Left ventricle myocardium inferior (tissue), 1 donor: ENCODE data around the gene GIGYF1. TPM values are rescaled to one million over a fixed set of nuclear protein-coding genes. Genes with fewer than 3 reads are reported as not detected.
"Not testable (repeated sequence)": the region's sequence is repeated elsewhere in the genome, so short reads cannot be mapped to it uniquely, and the experiment has no call there.

Experiments
- DNase-seq: peaks from one replicate; pipeline ENCODE4 v3.0.0-alpha.2; 2020
- H3K27ac ChIP-seq: fragments of 200-600 bp; replicated peaks from 2 replicates; pipeline ENCODE4 v1.8.0; 2021
- H3K27me3 ChIP-seq: fragments of 200-600 bp; 2 replicates; pipeline ENCODE4 v1.8.0; 2021; ENCODE audit warnings: low read depth
- H3K36me3 ChIP-seq: fragments of 200-600 bp; 2 replicates; pipeline ENCODE4 v1.8.0; 2021
- H3K4me1 ChIP-seq: fragments of 200-600 bp; 2 replicates; pipeline ENCODE4 v1.8.0; 2021
- H3K4me3 ChIP-seq: fragments of 200-600 bp; 2 replicates; pipeline ENCODE4 v1.8.0; 2021; ENCODE audit warnings: mild to moderate bottlenecking, moderate library complexity
- H3K9me3 ChIP-seq: fragments of 200-600 bp; replicated peaks from 2 replicates; pipeline ENCODE4 v1.8.0; 2021
- intact Hi-C: fragments of 100-400 bp; cut with micrococcal nuclease; formaldehyde crosslinking; loops from one replicate; pipeline ENCODE4 v1.11.0; 2022
- total RNA-seq: library from RNA; stranded (reverse); fragmentation: NEBNext Ultra II Directional; extraction: Animal tissue kit (Norgen Biotek cat#: 25700); gene quantifications from one replicate; pipeline ENCODE4 v1.2.1, GENCODE V29; 2021
- TF ChIP-seq, protein P1 (sequence below): fragments of 200-600 bp; IDR thresholded peaks from 2 replicates; pipeline ENCODE4 v1.8.0; 2021; ENCODE audit warnings: antibody characterized with exemption, mild to moderate bottlenecking, borderline replicate concordance
- donor health status: DM: no; HTN: yes; CAD: no; lungs with severe emphysema.

GIGYF1 gene
- total RNA-seq, 1 donor from 2014 or later, result 24.5 TPM

DNA sequence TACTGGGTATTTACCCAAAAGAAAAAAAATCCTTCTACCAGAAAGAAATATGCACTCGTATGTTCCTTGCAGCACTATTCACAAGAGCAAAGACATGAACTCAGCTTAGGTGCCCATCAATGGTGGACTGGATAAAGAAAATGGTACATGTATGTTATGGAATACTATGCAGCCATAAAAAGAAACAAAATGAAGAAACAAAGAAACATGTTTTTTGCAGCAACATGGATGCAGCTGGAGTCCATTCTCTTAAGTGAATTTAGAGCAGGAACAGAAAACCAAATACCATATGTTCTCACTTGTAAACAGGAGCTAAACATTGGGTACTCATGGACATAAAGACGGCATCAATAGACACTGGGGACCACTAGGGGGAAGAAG is 26.0 kb downstream of the GIGYF1 start:
- Histone ChIP-seq H3K4me1 (peaks cover 3% of the 10 kb centered on the region), H3K9me3 (no peaks in the 10 kb centered on the region), H3K27ac (no peak overlapping the region), H3K27me3 (no peaks in the 10 kb centered on the region), H3K4me3 (no peak overlapping the region), H3K36me3 (no peaks in the 10 kb centered on the region)
- intact Hi-C loops, result no loop called here
- TF ChIP-seq, protein P1, sequence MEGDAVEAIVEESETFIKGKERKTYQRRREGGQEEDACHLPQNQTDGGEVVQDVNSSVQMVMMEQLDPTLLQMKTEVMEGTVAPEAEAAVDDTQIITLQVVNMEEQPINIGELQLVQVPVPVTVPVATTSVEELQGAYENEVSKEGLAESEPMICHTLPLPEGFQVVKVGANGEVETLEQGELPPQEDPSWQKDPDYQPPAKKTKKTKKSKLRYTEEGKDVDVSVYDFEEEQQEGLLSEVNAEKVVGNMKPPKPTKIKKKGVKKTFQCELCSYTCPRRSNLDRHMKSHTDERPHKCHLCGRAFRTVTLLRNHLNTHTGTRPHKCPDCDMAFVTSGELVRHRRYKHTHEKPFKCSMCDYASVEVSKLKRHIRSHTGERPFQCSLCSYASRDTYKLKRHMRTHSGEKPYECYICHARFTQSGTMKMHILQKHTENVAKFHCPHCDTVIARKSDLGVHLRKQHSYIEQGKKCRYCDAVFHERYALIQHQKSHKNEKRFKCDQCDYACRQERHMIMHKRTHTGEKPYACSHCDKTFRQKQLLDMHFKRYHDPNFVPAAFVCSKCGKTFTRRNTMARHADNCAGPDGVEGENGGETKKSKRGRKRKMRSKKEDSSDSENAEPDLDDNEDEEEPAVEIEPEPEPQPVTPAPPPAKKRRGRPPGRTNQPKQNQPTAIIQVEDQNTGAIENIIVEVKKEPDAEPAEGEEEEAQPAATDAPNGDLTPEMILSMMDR, result no peak
- no peak for DNase-seq

DNA sequence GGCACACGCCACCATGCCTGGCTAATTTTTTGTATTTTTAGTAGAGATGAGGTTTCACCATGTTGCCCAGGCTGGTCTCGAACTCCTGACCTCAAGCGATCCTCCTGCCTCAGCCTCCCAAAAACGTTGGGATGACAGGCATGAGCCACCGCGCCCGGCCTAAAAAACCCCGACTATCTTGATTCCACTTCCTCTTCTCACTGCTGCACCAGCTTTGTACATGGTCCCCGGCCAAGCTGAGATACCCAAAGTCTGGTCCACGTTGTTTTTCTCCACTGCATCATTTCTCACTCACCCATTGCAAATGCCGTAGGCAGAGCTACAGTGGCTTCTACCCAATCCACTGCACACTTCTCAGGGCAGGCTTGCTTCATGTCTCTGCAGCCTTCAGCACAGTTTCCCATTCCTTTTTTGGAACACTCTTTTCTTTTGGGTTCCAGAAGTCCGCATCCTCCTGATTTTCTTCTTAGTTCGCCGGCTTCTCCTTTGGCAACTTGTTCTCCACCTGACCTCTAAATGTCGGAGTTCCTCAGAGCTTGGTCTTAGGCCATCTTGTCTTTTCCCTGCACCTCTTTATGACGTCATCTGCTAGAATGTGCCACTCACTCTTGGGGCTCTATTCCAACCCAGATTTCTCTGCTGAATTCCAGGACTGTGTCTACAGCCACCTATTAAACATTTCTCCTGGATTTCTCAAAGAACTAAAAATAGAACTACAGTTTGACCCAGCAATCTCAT is 26.6 kb downstream of the GIGYF1 start:
- no peak for DNase-seq
- no peak overlapping the region for H3K27ac ChIP-seq
- TF ChIP-seq, protein P1, result no peak
- H3K9me3 ChIP-seq, result no peaks in the 10 kb centered on the region
- no peak overlapping the region for H3K4me3 ChIP-seq
- H3K27me3 ChIP-seq, result no peaks in the 10 kb centered on the region
- H3K36me3 ChIP-seq, result no peaks in the 10 kb centered on the region
- H3K4me1 ChIP-seq, result no peaks in the 10 kb centered on the region
- intact Hi-C loops, result no loop called here

DNA sequence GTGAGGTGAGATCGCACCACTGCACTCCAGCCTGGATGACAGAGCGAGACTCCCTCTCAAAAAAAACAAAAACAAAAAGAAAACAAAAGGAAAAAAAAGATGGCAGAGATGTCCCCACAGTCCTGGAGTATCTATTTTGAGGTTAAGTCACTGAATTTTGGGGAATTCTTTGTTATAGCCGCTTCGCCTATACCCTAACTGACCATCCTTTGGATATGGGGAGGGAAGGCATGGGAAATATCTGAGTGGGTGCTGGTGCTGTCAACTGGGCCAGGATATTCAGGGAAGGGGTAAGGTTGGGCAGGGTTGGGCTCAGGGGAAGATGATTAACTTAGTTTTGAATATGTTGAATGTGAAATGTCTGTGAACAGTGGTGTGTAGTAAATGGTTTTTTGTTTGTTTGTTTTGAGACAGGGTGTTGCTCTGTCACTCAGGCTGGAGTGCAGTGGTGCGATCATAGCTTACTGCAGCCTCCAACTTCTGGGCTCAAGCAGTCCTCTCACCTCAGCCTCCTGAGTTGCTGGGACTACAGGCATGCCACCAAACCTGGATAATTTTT is 28.8 kb downstream of the GIGYF1 start:
- TF ChIP-seq, protein P1, result no peak
- peaks cover 15% of the 10 kb centered on the region for H3K27me3 ChIP-seq
- no peaks in the 10 kb centered on the region for H3K36me3 ChIP-seq
- DNase-seq, result no peak
- H3K9me3 ChIP-seq, result no peaks in the 10 kb centered on the region
- H3K27ac ChIP-seq, result no peak overlapping the region
- H3K4me1 ChIP-seq, result no peaks in the 10 kb centered on the region
- intact Hi-C loops, result no loop called here
- H3K4me3 ChIP-seq, result no peak overlapping the region

DNA sequence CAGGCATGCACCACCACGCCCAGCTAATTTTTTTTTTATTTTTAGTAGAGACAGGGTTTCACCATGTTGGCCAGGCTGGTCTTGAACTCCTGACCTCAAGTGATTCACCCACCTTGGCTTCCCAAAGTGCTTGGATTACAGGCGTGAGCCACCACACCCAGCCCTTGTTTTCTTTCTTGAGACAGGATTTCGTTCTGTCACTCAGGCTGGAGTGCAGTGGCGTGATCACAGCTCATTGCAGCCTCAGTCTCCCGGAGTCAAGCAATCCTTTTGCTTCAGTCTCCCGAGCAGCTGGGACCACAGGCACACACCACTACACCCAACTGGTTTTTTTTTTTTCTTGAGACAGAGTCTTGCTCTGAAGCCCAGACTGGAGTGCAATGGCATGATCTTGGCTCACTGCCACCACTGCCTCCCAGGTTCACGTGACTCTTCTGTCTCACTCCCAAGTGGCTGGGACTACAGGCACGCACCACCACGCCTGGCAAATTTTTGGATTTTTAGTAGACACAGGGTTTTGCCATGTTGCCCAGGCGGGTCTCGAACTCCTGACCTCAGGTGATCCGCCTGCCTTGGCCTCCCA is 31.8 kb downstream of the GIGYF1 start:
- intact Hi-C loops, H3K9me3 ChIP-seq, DNase-seq, H3K27ac ChIP-seq, H3K36me3 ChIP-seq, H3K4me1 ChIP-seq, H3K4me3 ChIP-seq: not testable (repeated sequence)
- peaks cover 45% of the 10 kb centered on the region for H3K27me3 ChIP-seq

DNA sequence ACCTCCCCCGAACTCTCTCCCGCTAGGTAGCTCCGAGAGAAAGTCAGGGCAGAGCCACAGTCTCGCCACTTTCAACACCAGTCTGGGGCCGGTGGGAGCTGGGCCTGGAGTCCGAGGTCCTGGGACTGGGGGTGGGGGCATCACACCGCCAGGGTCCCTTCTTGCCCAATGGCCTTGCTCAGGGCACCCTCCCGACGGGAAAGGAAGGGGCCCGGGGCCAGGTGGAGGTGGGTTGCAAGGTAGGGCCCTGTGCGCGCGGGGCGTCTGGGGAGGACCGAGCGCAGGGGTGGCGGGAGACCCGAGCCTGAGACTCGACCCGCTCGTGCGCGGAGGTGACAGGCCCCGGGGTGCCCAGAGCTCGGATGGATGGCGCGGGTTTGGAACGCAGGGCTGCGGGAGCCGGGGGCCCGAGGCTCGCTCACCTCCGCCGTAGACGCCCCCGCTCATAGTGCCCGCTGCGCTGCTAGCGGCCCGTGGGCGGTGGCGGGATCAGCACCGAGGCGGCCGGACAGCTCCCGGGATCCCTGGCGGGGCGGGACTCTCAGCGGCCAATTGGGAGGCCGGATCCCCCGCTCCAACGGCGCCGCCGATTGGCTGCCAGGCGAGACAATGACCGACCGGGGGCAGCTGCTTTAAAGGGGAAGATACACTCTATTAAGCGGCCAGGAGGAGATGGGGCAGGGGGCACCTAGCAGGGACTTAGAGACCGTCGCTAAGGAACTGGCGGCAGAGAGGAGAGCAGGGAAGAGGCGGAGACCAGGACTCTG is 38.0 kb downstream of the GIGYF1 start, which contains the start of gene ACTL6B:
Gene ACTL6B, minus strand, starts transcription at position 541 of the 767 bp plus-strand sequence. Its CDS starts 94 bp downstream, at position 447.
- H3K27me3 ChIP-seq, result peaks cover 100% of the 10 kb centered on the region
- no peaks in the 10 kb centered on the region for H3K4me1 ChIP-seq

More for the DNA sequence above, 38.0 kb downstream of the GIGYF1 start, which contains the start of gene ACTL6B:
- no peak within 1 kb of the TSS for H3K27ac ChIP-seq
- peak; percentile 59 for DNase-seq
- no peaks in the 10 kb centered on the region for H3K36me3 ChIP-seq
- no peaks in the 10 kb centered on the region for H3K9me3 ChIP-seq
- H3K4me3 ChIP-seq, result no peak within 1 kb of the TSS
- TF ChIP-seq, protein P1, result no peak
- intact Hi-C loops, result no loop called here
